Neural progenitor cell (in vitro differentiated cells): ENCODE measurements around the gene JHY. TPM values are rescaled to one million over a fixed set of nuclear protein-coding genes. Genes with fewer than 3 reads are reported as not detected.
A peak's percentile ranks its signal among the peaks of the same experiment; 100 is the strongest.

Experiments used
- DNase-seq: peaks from one replicate; pipeline ENCODE4 v3.0.0-alpha.2; 2016; ENCODE audit warnings: low spot score
- H2AFZ ChIP-seq: fragments of 200-600 bp; sonication (generic); replicated peaks from 2 replicates; pipeline ENCODE4 v1.6.1; 2016; ENCODE audit warnings: antibody characterized with exemption
- H3F3A ChIP-seq: fragments of 200-600 bp; sonication (generic); 2 replicates; pipeline ENCODE4 v1.6.1; 2016; ENCODE audit warnings: antibody characterized with exemption, low read depth
- H3K27ac ChIP-seq: fragments of 200-600 bp; sonication (generic); 2 replicates; pipeline ENCODE4 v1.5.1; 2016; ENCODE audit warnings: mild to moderate bottlenecking
- H3K27me3 ChIP-seq: fragments of 200-600 bp; sonication (generic); 2 replicates; pipeline ENCODE4 v1.6.1; 2016; ENCODE audit warnings: mild to moderate bottlenecking, moderate library complexity
- H3K36me3 ChIP-seq: fragments of 200-600 bp; sonication (generic); 2 replicates; pipeline ENCODE4 v1.5.1; 2016
- H3K4me1 ChIP-seq: fragments of 200-600 bp; sonication (generic); 2 replicates; pipeline ENCODE4 v1.6.1; 2016; ENCODE audit warnings: mixed run types
- H3K4me2 ChIP-seq: fragments of 200-600 bp; sonication (generic); 2 replicates; pipeline ENCODE4 v1.6.1; 2016
- H3K4me3 ChIP-seq: fragments of 200-600 bp; sonication (generic); 2 replicates; pipeline ENCODE4 v1.5.1; 2016
- H3K79me2 ChIP-seq: fragments of 200-600 bp; sonication (generic); 2 replicates; pipeline ENCODE4 v1.6.1; 2016; ENCODE audit warnings: low read depth
- H3K9ac ChIP-seq: fragments of 200-600 bp; sonication (generic); 2 replicates; pipeline ENCODE4 v1.6.1; 2016
- H3K9me3 ChIP-seq: fragments of 200-600 bp; sonication (generic); 2 replicates; pipeline ENCODE4 v1.5.1; 2016; ENCODE audit warnings: low read depth
- H4K20me1 ChIP-seq: fragments of 200-600 bp; sonication (generic); 2 replicates; pipeline ENCODE4 v1.6.1; 2016; ENCODE audit warnings: low read depth
- H3K27ac Mint-ChIP-seq: 3 replicates; pipeline ENCODE4 v1.8.0; 2021; ENCODE audit warnings: mixed read lengths
- H3K27me3 Mint-ChIP-seq: 2 replicates; pipeline ENCODE4 v1.8.0; 2022; ENCODE audit warnings: low read depth, mild to moderate bottlenecking, inconsistent platforms, moderate library complexity, mixed read lengths; ENCODE audit not compliant: insufficient read depth
- H3K36me3 Mint-ChIP-seq: 3 replicates; pipeline ENCODE4 v1.8.0; 2021; ENCODE audit warnings: mixed read lengths
- H3K4me1 Mint-ChIP-seq: 3 replicates; pipeline ENCODE4 v1.8.0; 2021; ENCODE audit warnings: mixed read lengths
- H3K4me3 Mint-ChIP-seq: 3 replicates; pipeline ENCODE4 v1.8.0; 2021; ENCODE audit warnings: mild to moderate bottlenecking, moderate library complexity, mixed read lengths
- H3K9me3 Mint-ChIP-seq: 3 replicates; pipeline ENCODE4 v1.8.0; 2020; ENCODE audit warnings: mixed read lengths
- EZH2 ChIP-seq: fragments of 200-600 bp; sonication (generic); IDR thresholded peaks from 2 replicates; pipeline ENCODE4 v1.6.1; 2017; ENCODE audit warnings: antibody characterized with exemption, mild to moderate bottlenecking, moderate library complexity
- EZH2phosphoT487 ChIP-seq: fragments of 200-600 bp; sonication (generic); IDR thresholded peaks from 2 replicates; pipeline ENCODE4 v1.6.1; 2017; ENCODE audit warnings: antibody characterized with exemption
- total RNA-seq: library from RNA; depleted of rRNA; stranded (reverse); fragments of >200 nt; gene quantifications from 2 replicates; pipeline ENCODE4 v1.2.3, GENCODE V29; 2015; ENCODE audit warnings: low replicate concordance
- TF ChIP-seq, protein P1 (sequence below): fragments of 200-600 bp; sonication (generic); IDR thresholded peaks from 2 replicates; pipeline ENCODE4 v1.5.1; 2017; ENCODE audit warnings: antibody characterized with exemption, mild to moderate bottlenecking

The JHY gene
- total RNA-seq, 1 donor from 2014 or later = 0.69 TPM

DNA sequence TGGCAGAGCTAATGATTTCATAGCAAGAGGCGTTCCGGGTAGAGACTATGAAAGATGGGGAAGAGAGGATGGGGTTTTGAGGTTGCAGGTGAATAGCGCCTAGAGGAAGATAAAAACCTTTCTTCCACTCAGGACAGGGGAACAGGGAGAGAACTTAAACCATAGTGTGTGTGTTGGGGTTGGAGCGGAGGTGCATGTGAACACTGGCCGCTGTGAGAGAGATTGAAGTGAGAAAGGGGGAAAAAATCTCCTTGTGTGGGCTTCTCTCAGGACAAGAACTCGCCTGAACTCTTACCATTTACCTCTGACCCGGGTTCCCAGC is 95.7 kb downstream of the JHY start:
- Histone ChIP-seq H3K4me2 (no peak overlapping the region), H3K4me3 (no peak overlapping the region), H4K20me1 (peaks cover 74% of the 10 kb centered on the region), H3K27me3 (peaks cover 100% of the 10 kb centered on the region), H3K9me3 (no peaks in the 10 kb centered on the region), H3K27ac (no peak overlapping the region), H2AFZ (no peak overlapping the region), H3K36me3 (no peaks in the 10 kb centered on the region), H3K9ac (no peak overlapping the region), H3F3A (peaks cover 26% of the 10 kb centered on the region), H3K79me2 (no peaks in the 10 kb centered on the region), H3K4me1 (peaks cover 28% of the 10 kb centered on the region)
- H3K27me3 Mint-ChIP-seq = peaks cover 95% of the 10 kb centered on the region
- no peak for TF ChIP-seq EZH2phosphoT487
- no peak for TF ChIP-seq EZH2
- TF ChIP-seq, protein P1, sequence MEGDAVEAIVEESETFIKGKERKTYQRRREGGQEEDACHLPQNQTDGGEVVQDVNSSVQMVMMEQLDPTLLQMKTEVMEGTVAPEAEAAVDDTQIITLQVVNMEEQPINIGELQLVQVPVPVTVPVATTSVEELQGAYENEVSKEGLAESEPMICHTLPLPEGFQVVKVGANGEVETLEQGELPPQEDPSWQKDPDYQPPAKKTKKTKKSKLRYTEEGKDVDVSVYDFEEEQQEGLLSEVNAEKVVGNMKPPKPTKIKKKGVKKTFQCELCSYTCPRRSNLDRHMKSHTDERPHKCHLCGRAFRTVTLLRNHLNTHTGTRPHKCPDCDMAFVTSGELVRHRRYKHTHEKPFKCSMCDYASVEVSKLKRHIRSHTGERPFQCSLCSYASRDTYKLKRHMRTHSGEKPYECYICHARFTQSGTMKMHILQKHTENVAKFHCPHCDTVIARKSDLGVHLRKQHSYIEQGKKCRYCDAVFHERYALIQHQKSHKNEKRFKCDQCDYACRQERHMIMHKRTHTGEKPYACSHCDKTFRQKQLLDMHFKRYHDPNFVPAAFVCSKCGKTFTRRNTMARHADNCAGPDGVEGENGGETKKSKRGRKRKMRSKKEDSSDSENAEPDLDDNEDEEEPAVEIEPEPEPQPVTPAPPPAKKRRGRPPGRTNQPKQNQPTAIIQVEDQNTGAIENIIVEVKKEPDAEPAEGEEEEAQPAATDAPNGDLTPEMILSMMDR = no peak
- H3K27ac Mint-ChIP-seq = no peak overlapping the region
- H3K4me3 Mint-ChIP-seq = peak overlapping the region; percentile 8
- peaks cover 40% of the 10 kb centered on the region for H3K4me1 Mint-ChIP-seq
- H3K9me3 Mint-ChIP-seq = peaks cover 5% of the 10 kb centered on the region
- DNase-seq = no peak
- H3K36me3 Mint-ChIP-seq = no peaks in the 10 kb centered on the region

GRCh38 chr11:122979103-122979814 is 96.7 kb downstream of the JHY start:
- Histone ChIP-seq H4K20me1 (peaks cover 71% of the 10 kb centered on the region), H3K79me2 (no peaks in the 10 kb centered on the region), H2AFZ (no peak overlapping the region), H3K27ac (no peak overlapping the region), H3K4me3 (peak overlapping the region; percentile 25), H3K9me3 (no peaks in the 10 kb centered on the region), H3K36me3 (no peaks in the 10 kb centered on the region), H3F3A (peaks cover 32% of the 10 kb centered on the region), H3K27me3 (peaks cover 100% of the 10 kb centered on the region), H3K4me2 (peak overlapping the region; percentile 63), H3K9ac (no peak overlapping the region), H3K4me1 (peaks cover 31% of the 10 kb centered on the region)
- peak; percentile 95 for TF ChIP-seq EZH2phosphoT487
- TF ChIP-seq, protein P1 = no peak
- TF ChIP-seq EZH2 = peak; percentile 96
- DNase-seq = peak; percentile 47
- Mint-ChIP-seq H3K27me3 (peaks cover 94% of the 10 kb centered on the region), H3K4me1 (peaks cover 45% of the 10 kb centered on the region), H3K36me3 (no peaks in the 10 kb centered on the region), H3K4me3 (peak overlapping the region; percentile 73), H3K9me3 (peaks cover 5% of the 10 kb centered on the region), H3K27ac (no peak overlapping the region)

GRCh38 chr11:122979815-122980595 is 97.4 kb downstream of the JHY start:
- H3K9me3 Mint-ChIP-seq = peaks cover 5% of the 10 kb centered on the region
- Histone ChIP-seq H3K79me2 (no peaks in the 10 kb centered on the region), H3K4me1 (peaks cover 31% of the 10 kb centered on the region), H3F3A (peaks cover 32% of the 10 kb centered on the region), H4K20me1 (peaks cover 65% of the 10 kb centered on the region), H3K36me3 (no peaks in the 10 kb centered on the region), H2AFZ (no peak overlapping the region), H3K27ac (no peak overlapping the region), H3K9me3 (no peaks in the 10 kb centered on the region), H3K4me2 (peak overlapping the region; percentile 63), H3K4me3 (peak overlapping the region; percentile 25), H3K27me3 (peaks cover 100% of the 10 kb centered on the region), H3K9ac (no peak overlapping the region)
- DNase-seq = peak; percentile 53
- peaks cover 45% of the 10 kb centered on the region for H3K4me1 Mint-ChIP-seq
- H3K27ac Mint-ChIP-seq = no peak overlapping the region
- peaks cover 94% of the 10 kb centered on the region for H3K27me3 Mint-ChIP-seq
- peak; percentile 39 for TF ChIP-seq EZH2phosphoT487
- TF ChIP-seq, protein P1 = no peak
- TF ChIP-seq EZH2 = peak; percentile 82
- H3K4me3 Mint-ChIP-seq = peak overlapping the region; percentile 73
- H3K36me3 Mint-ChIP-seq = no peaks in the 10 kb centered on the region
